ENCODE data around the gene ATG16L1. TPM values are rescaled to one million over a fixed set of nuclear protein-coding genes. Genes with fewer than 3 reads are reported as not detected.

The ATG16L1 gene
- total and polyA plus RNA-seq, 9 of the 15 experiments (the other 6 are each of a cell fraction or from before 2014, with no cell fraction given) = 6.4 to 21.3 (median 17.2) TPM

- ChIA-PET CTCF (ENCODE audit: low intra/inter-chr PET ratio) (no interaction called here), POLR2A (no interaction called here)
- Histone ChIP-seq H3K4me2 (ENCODE audit: insufficient read depth, low read length) (no peak overlapping the region), H3K9me1 (ENCODE audit: control insufficient read depth, insufficient read depth, low read length) (no peaks in the 10 kb centered on the region), H3K27ac (ENCODE audit: extremely low read depth, low read depth, low read length) (no peak overlapping the region), H3K9me3 (replicated peaks; ENCODE audit: control insufficient read depth, insufficient read depth, low read depth, low read length) (no peaks in the 10 kb centered on the region), H3K79me2 (ENCODE audit: control insufficient read depth, insufficient read depth, low read length) (no peaks in the 10 kb centered on the region), H3K4me3 (no peak overlapping the region), H4K20me1 (replicated peaks; ENCODE audit: control insufficient read depth, insufficient read depth, low read length) (no peaks in the 10 kb centered on the region), H3K4me1 (replicated peaks in 1 of 2; ENCODE audit: control insufficient read depth in 2 of 2, insufficient read depth in 2 of 2, low read length in 2 of 2) (no peaks in the 10 kb centered on the region), H2AFZ (ENCODE audit: low read depth, low read length) (no peak overlapping the region), H3K27me3 (ENCODE audit: control insufficient read depth in 2 of 2, insufficient read depth in 2 of 2, low read length in 2 of 2) (peaks cover 3 to 46% of the 10 kb centered on the region in 2 experiments; a peak in 3 of 5 replicates), H3K9ac (ENCODE audit: insufficient read depth in 1 of 2, low read depth in 2 of 2, low read length in 2 of 2) (no peak overlapping the region), H3K36me3 (ENCODE audit: control insufficient read depth, insufficient read depth, low read length) (no peaks in the 10 kb centered on the region)
- no peak for ATAC-seq
- FAIRE-seq = no peak
- no TSS peak for BruUV-seq (replicated peaks)
- TF ChIP-seq SNRNP70 (optimal IDR thresholded peaks at IDR 0.05; ENCODE audit: low read depth, low read length) (no peak), MTA3 (IDR thresholded peaks at IDR 0.05; ENCODE audit: borderline replicate concordance) (no peak), ARID2 (IDR thresholded peaks at IDR 0.05) (no peak), STAT5A (IDR thresholded peaks at IDR 0.05; ENCODE audit: borderline replicate concordance, low read length) (no peak), TAF15 (IDR thresholded peaks at IDR 0.05; ENCODE audit: low read depth, low read length) (no peak), ZMIZ1 (IDR thresholded peaks at IDR 0.05; ENCODE audit: low read depth in 2 of 2, low read length in 2 of 2) (no peak), ZNF717 (CRISPR knock-in tag; IDR thresholded peaks at IDR 0.05) (no peak), EP400 (IDR thresholded peaks at IDR 0.05) (no peak), CBX1 (IDR thresholded peaks at IDR 0.05; ENCODE audit: low read depth) (no peak), ARNT (IDR thresholded peaks at IDR 0.05) (no peak), BRF1 (IDR thresholded peaks at IDR 0.05; ENCODE audit: borderline replicate concordance, extremely low read depth, insufficient read length) (no peak)
- TF ChIP-seq, protein P1, sequence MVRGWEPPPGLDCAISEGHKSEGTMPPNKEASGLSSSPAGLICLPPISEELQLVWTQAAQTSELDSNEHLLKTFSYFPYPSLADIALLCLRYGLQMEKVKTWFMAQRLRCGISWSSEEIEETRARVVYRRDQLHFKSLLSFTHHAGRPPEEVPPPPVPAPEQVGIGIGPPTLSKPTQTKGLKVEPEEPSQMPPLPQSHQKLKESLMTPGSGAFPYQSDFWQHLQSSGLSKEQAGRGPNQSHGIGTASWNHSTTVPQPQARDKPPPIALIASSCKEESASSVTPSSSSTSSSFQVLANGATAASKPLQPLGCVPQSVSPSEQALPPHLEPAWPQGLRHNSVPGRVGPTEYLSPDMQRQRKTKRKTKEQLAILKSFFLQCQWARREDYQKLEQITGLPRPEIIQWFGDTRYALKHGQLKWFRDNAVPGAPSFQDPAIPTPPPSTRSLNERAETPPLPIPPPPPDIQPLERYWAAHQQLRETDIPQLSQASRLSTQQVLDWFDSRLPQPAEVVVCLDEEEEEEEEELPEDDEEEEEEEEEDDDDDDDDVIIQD (CRISPR knock-in tag; IDR thresholded peaks at IDR 0.05) = no peak
- intact Hi-C loops (cut with micrococcal nuclease) = no loop called here
- in situ Hi-C loops (cut with MboI) = no loop called here
- WGBS (ENCODE audit: insufficient coverage, low coverage, missing lambda C conversion rate) = 35% methylated on average over 17 of the region's 20 CpGs
- DNase-seq (ENCODE audit: extremely low read depth in 1 of 4, low spot score in 3 of 4) = no peak
Measured at GRCh38 chr2:233314180-233314925, 62.9 kb downstream of the ATG16L1 start.

Measured in K562 (cell line).